PFSK-1 (cell line): ENCODE results near the gene PTPDC1.

Experiments used
- FOXP2 ChIP-seq: optimal IDR thresholded peaks from 2 replicates; pipeline ENCODE3; 2011; ENCODE audit warnings: borderline replicate concordance, control low read depth, inconsistent platforms; ENCODE audit not compliant: insufficient read depth; ENCODE audit errors: extremely low read length, extremely low read depth
- POLR2AphosphoS5 ChIP-seq: IDR thresholded peaks from 2 replicates; pipeline ENCODE4 v1.6.1; 2012; ENCODE audit warnings: low read depth, mild to moderate bottlenecking, control low read depth, low read length, moderate library complexity
- SIN3A ChIP-seq: IDR thresholded peaks from 2 replicates; pipeline ENCODE4 v1.6.1; 2012; ENCODE audit warnings: mild to moderate bottlenecking, low read length, moderate library complexity, borderline replicate concordance; ENCODE audit not compliant: insufficient read depth
- TAF1 ChIP-seq: IDR thresholded peaks from 2 replicates; pipeline ENCODE4 v1.6.1; 2012; ENCODE audit warnings: low read length, control low read depth, borderline replicate concordance; ENCODE audit not compliant: insufficient read depth
- TF ChIP-seq, protein P1 (sequence below), 2 experiments: IDR thresholded peaks; 2 replicates each; pipeline versions ENCODE4 v1.6.1 to v1.8.0; 2011 to 2012; ENCODE audit warnings: low read depth in 2 of 2, low read length in 2 of 2, control low read depth in 1 of 2, inconsistent platforms in 1 of 2, mild to moderate bottlenecking in 1 of 2, moderate library complexity in 1 of 2; ENCODE audit not compliant: insufficient read depth in 1 of 2

PTPDC1 gene

DNA sequence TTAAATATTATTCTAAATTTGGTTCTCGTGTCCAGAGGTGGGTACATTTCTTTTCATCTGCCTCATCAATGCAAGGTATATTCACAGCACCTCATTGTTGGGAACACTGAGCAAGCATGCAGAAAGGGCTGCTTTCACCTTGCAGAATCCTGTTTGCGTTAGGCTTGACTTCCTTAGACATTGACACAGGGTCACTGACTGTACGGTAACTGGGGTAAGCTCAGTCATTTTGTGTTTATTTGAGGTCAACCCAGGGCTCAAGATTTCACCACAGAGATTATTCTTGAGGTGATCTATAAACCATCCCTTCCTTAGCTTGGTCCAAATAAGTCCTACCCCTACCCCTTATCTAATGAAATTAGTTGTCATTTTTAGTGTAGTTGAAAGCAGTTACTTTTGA, 1.7 kb upstream of the PTPDC1 start:
- no peak for TF ChIP-seq POLR2AphosphoS5
- TF ChIP-seq, protein P1, sequence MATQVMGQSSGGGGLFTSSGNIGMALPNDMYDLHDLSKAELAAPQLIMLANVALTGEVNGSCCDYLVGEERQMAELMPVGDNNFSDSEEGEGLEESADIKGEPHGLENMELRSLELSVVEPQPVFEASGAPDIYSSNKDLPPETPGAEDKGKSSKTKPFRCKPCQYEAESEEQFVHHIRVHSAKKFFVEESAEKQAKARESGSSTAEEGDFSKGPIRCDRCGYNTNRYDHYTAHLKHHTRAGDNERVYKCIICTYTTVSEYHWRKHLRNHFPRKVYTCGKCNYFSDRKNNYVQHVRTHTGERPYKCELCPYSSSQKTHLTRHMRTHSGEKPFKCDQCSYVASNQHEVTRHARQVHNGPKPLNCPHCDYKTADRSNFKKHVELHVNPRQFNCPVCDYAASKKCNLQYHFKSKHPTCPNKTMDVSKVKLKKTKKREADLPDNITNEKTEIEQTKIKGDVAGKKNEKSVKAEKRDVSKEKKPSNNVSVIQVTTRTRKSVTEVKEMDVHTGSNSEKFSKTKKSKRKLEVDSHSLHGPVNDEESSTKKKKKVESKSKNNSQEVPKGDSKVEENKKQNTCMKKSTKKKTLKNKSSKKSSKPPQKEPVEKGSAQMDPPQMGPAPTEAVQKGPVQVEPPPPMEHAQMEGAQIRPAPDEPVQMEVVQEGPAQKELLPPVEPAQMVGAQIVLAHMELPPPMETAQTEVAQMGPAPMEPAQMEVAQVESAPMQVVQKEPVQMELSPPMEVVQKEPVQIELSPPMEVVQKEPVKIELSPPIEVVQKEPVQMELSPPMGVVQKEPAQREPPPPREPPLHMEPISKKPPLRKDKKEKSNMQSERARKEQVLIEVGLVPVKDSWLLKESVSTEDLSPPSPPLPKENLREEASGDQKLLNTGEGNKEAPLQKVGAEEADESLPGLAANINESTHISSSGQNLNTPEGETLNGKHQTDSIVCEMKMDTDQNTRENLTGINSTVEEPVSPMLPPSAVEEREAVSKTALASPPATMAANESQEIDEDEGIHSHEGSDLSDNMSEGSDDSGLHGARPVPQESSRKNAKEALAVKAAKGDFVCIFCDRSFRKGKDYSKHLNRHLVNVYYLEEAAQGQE (IDR thresholded peaks at IDR 0.05; ENCODE audit: insufficient read depth in 1 of 2, low read depth in 2 of 2, low read length in 2 of 2) = no peak
- TF ChIP-seq FOXP2 = no peak
- TF ChIP-seq TAF1 = no peak
- TF ChIP-seq SIN3A = no peak

DNA sequence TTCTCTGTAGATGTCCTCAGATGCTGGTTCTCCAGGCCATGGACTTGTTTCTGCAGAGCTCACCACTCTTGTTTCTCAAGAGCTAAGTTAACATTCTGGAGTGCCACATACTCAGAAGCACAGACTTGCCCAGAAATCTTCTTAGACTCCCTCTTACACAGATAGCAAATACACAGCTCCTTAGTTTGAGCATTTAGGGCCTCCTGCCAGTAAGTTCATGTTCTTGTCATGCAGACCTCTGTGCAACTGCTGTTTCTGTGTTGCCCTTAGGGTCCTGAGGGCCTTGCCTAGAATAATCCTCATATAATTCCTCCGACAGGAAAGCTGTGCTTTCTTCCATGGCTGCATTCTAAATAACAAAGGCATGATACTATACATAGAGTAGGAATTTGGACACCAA, 1.3 kb upstream of the PTPDC1 start:
- TF ChIP-seq TAF1 (no peak), SIN3A (no peak), FOXP2 (no peak), POLR2AphosphoS5 (no peak)
- TF ChIP-seq, protein P1 (IDR thresholded peaks at IDR 0.05; ENCODE audit: insufficient read depth in 1 of 2, low read depth in 2 of 2, low read length in 2 of 2) = no peak

DNA sequence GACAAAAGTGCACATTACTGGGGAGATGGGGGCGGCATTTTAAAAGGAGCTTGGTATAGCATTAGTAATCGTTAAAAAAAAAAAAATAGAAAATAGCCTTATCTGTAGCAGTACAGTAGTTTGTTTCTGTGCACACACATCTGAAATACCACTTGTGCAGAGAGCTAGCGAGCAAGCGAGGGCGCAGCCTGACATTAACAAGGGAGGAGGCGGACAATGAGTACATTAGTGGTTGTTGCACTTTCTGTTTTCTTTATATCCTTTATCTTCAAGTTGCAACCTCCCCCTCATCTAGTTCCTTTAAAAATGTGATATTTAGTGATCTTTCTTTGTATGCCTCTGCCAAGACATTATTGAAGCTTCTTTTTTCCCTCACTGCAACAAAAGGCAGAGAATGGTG, 880 bp upstream of the PTPDC1 start:
- TF ChIP-seq FOXP2 (no peak), POLR2AphosphoS5 (no peak), TAF1 (no peak), SIN3A (no peak)
- TF ChIP-seq, protein P1 (IDR thresholded peaks at IDR 0.05; ENCODE audit: insufficient read depth in 1 of 2, low read depth in 2 of 2, low read length in 2 of 2) = no peak

DNA sequence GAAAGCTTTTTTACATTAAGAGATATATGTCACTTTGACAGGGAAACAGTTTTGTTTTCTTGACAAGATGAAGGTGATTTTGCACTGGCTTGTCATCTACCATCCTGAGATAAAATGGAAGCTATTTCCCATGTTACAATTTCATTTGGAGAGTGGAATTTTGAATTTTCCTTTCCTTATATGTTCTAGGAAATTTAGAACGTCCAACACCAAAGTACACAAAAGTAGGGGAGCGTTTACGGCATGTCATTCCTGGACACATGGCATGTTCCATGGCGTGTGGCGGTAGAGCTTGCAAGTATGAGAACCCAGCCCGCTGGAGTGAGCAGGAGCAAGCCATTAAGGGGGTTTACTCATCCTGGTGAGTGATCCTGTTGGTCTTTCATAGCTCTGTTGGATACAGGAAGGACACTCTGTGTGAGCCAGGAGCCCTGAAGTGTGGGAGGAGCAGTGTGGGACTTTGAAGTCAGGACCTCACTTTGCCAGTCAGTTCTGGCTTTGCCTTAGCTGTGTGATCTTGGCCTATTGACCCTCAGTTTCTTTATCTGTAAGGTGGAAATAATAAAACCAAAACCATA, 887 bp downstream of the PTPDC1 start:
- TF ChIP-seq POLR2AphosphoS5 (peak; percentile 16; the same call in 1 of the 2 replicates), TAF1 (0 out of 2 replicates have a peak, but pooled peaks have one; percentile 54), FOXP2 (no peak), SIN3A (no peak)
- TF ChIP-seq, protein P1 (IDR thresholded peaks at IDR 0.05; ENCODE audit: insufficient read depth in 1 of 2, low read depth in 2 of 2, low read length in 2 of 2) = 0 out of 4 replicates have a peak, but pooled peaks of 1 of the 2 experiments have one; percentile 27
